Stimulated activated CD4-positive, alpha-beta T cell treated with anti-CD3 and anti-CD28 coated beads, Interleukin-2, amount 100 ng/mL, for 48 hours (primary cell): Measurements from ENCODE around the gene ABT1.

Experiments used
- DNase-seq, 2 donors: peaks; one replicate each; pipeline ENCODE4 v3.0.0-alpha.2; 2020

ABT1 gene

GRCh38 chr6:26607434-26608230, 10.9 kb downstream of the ABT1 start:
- DNase-seq, result peak in 1 of 2 donors; percentile 42

GRCh38 chr6:26609463-26609862, 12.7 kb downstream of the ABT1 start:
- DNase-seq, result no peak

- no peak for DNase-seq
Measured at GRCh38 chr6:26611599-26611998, 14.8 kb downstream of the ABT1 start.

DNA sequence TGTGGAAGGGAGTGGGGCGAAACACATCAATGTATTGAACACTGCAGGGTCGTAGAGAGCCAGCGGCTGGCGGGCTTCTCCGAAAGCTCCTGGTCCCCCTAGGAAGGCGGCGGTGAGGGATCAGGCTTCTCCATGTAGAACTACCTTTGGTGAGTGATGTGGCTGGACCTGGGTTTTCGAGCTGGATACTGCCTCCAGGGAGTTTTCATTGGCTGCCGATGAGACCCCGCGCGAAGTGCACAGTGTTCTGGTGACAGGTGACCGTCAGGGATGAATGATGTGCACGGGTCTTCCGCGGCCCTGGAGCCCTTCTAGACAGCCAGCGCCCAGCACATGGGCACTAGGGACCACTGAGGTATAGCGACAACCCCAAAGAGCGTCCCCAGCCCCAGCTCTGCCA, 16.4 kb downstream of the ABT1 start:
- DNase-seq, result no peak

DNA sequence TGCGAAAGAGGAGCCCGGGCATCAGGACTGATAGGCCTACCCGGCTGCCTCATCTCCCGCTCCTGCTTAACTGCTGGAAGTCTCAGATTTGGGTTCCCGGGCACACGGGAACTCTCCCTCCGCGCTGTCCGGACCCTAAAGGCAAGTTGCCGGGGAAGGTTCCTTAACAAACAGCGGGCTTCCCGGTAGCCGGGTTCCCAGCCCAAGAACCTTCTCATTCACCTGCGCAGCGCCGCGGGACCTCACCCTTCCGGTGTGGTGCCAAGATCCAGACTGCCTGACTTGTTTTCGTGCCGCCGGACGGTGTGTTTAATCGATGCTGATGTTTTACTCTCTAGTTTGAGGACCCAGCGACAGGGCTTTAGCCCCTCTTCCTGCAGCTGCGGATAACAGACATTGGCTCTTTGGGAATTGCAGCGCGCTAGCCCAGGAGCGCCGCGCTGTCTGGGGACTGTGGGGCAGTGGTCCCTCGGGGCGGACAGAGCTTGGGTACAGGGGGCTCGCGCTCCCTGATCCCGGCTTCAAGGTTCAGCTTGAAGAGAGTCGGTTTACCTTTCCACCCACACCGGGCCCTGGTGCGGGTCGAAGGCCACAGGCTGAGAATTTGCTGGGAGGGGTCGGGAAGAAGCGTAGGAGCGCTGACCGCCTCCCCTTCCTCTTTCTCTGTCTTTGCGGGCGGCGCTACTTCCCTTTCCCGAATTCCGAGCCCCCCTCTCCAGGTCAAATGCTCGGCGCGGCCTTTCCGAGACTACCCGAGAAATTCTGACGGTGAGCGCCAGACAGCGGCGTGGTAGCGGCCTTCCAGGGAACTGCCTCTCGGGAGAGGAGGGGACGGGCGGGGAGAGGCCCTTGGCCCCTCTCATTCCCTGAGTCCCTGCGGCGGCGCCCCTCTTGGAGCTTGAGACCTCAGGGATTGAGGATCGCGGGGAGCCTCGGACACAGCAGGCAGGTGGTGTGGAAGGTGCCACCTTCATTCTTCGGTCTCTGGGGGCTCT, 17.2 kb downstream of the ABT1 start:
- no peak for DNase-seq

- DNase-seq, result no peak
Measured at GRCh38 chr6:26623339-26623859, 26.6 kb downstream of the ABT1 start.

DNA sequence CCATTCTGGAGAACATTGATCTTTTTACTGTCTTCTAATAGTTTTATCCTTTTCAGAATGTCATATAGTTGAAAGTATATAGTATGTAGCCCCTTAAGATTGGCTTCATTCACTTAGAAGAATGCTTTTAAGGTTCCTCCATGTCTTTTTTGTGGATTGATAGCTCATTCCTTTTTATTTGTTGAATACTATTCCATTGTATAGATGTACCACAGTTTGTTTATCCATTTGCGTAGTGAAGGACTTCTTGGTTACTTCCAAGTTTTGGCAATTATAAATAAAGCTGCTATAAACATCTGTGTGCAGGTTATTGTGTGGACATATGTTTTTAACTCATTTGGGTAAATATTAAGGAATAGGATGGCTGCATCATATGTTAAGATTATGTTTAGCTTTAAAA, 27.8 kb downstream of the ABT1 start:
- no peak for DNase-seq

GRCh38 chr6:26627843-26628242, 31.1 kb downstream of the ABT1 start:
- DNase-seq, result no peak

GRCh38 chr6:26629359-26629758, 32.6 kb downstream of the ABT1 start:
- no peak for DNase-seq

DNA sequence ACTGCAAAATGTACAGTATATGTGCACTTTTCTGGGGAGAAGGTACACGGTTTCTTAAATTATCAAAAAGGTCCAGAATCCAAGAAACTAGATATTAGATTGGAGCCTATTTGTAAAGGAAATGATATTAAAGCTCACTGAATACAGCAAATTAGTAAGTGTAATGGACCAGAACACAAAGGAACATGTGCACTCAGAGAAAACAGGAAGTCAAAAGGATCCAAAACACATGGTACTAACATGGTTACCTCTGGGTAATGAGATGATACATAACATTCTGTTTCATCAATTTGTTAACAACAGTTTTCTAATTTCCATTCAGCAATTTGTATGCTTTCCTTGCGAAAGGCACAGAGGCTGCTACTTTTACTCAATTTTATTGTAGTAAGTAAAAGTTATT, 44.1 kb downstream of the ABT1 start:
- no peak for DNase-seq

DNA sequence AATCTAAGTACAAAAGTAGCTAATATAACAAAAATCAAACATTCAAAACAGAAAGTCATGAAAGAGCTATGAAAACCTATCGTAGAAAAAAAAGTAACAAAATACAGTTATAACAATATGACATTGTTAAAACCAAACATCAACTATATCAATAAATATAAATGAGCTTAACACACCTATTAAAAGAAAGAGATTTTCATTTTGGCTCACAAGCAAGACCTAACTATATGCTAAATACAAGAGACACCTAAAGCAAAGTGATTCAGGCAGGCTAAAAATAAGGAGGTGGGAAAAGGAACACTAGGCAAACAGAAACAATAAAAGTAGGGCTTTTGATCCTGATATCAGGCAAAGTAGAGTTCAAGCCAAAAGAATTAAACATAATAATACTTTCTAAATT, 49.3 kb downstream of the ABT1 start:
- no peak for DNase-seq
